Adipocyte (in vitro differentiated cells): ENCODE measurements around the gene ARHGAP8.

Experiments
- DNase-seq: peaks from one replicate; pipeline ENCODE4 v3.0.0-alpha.2; 2015; ENCODE audit warnings: low read depth
- H3K27me3 ChIP-seq: replicated peaks from 2 replicates; pipeline ENCODE4 v1.7.0; 2013; ENCODE audit warnings: mild to moderate bottlenecking, low read length, moderate library complexity; ENCODE audit not compliant: control insufficient read depth, insufficient read depth
- H3K36me3 ChIP-seq: 2 replicates; pipeline ENCODE4 v1.7.0; 2013; ENCODE audit warnings: low read length, mild to moderate bottlenecking, moderate library complexity; ENCODE audit not compliant: control insufficient read depth, insufficient read depth, severe bottlenecking
- H3K4me1 ChIP-seq: 2 replicates; pipeline ENCODE4 v1.7.0; 2013; ENCODE audit warnings: mild to moderate bottlenecking, low read length, moderate library complexity; ENCODE audit not compliant: control insufficient read depth, insufficient read depth
- H3K4me3 ChIP-seq: 2 replicates; pipeline ENCODE4 v1.7.0; 2013; ENCODE audit warnings: mild to moderate bottlenecking, low read length, moderate library complexity
- H3K9ac ChIP-seq: 2 replicates; pipeline ENCODE4 v1.7.0; 2013; ENCODE audit warnings: mild to moderate bottlenecking, low read length, moderate library complexity
- H3K9me3 ChIP-seq: 2 replicates; pipeline ENCODE4 v1.7.0; 2013; ENCODE audit warnings: mild to moderate bottlenecking, low read length, moderate library complexity; ENCODE audit not compliant: control insufficient read depth

ARHGAP8 gene

GRCh38 chr22:44878483-44879300, 126.3 kb downstream of the ARHGAP8 start:
- peaks cover 18% of the 10 kb centered on the region for H3K9me3 ChIP-seq
- H3K9ac ChIP-seq = no peak overlapping the region
- H3K27me3 ChIP-seq = no peaks in the 10 kb centered on the region
- H3K36me3 ChIP-seq = no peaks in the 10 kb centered on the region
- no peak overlapping the region for H3K4me3 ChIP-seq
- DNase-seq = no peak
- H3K4me1 ChIP-seq = no peaks in the 10 kb centered on the region

DNA sequence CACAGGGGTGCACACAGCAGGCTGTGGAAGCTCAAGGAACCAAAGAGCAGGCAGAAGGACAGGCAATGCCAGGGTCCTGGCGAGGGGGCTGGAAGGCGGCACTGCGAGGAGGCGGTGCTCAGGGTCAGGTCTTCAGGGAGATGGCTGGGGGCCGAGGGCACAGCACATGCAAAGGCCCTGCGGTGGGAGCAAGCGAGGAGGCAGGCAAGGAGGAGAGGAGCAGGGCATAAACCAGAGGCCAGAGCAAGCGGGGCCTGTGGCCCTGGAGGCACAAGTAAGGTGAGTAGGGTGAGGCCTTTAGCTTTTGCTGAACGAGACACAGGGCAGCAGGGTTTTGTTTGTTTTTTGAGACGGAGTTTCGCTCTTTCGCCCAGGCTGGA, 126.9 kb downstream of the ARHGAP8 start:
- Histone ChIP-seq H3K27me3 (no peaks in the 10 kb centered on the region), H3K9ac (no peak overlapping the region), H3K36me3 (no peaks in the 10 kb centered on the region), H3K9me3 (peaks cover 18% of the 10 kb centered on the region), H3K4me1 (no peaks in the 10 kb centered on the region), H3K4me3 (no peak overlapping the region)
- DNase-seq = no peak

GRCh38 chr22:44880610-44881290, 128.4 kb downstream of the ARHGAP8 start:
- H3K4me3 ChIP-seq = no peak overlapping the region
- no peaks in the 10 kb centered on the region for H3K27me3 ChIP-seq
- no peak overlapping the region for H3K9ac ChIP-seq
- no peak for DNase-seq
- peaks cover 18% of the 10 kb centered on the region for H3K9me3 ChIP-seq
- H3K36me3 ChIP-seq = no peaks in the 10 kb centered on the region
- H3K4me1 ChIP-seq = no peaks in the 10 kb centered on the region

DNA sequence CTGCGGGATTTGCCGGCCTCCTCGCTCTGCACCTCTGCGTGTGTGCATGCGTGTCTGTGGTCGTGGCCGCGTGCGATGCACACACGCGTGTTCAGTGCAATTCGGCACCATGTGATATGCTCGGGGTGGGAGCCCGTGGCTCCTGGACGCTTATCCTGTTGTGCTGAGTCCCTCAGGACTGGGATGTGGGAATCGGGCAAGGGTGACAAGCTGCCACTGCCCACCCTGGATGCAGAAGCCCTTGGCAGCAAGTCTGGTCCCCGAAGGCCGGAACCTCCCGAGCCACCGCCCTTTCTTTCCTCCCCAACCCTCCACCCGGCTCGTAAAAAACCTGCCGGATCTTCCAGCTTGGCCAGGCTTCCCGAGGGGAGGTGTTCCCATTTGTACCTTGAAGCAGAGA, 129.2 kb downstream of the ARHGAP8 start:
- no peaks in the 10 kb centered on the region for H3K36me3 ChIP-seq
- no peaks in the 10 kb centered on the region for H3K4me1 ChIP-seq
- H3K9ac ChIP-seq = no peak overlapping the region
- H3K9me3 ChIP-seq = peaks cover 12% of the 10 kb centered on the region
- no peaks in the 10 kb centered on the region for H3K27me3 ChIP-seq
- no peak overlapping the region for H3K4me3 ChIP-seq
- no peak for DNase-seq

- no peak overlapping the region for H3K9ac ChIP-seq
Measured at GRCh38 chr22:44882226-44882905, 130.0 kb downstream of the ARHGAP8 start.

GRCh38 chr22:44883011-44883421, 130.6 kb downstream of the ARHGAP8 start:
- H3K9ac ChIP-seq = no peak overlapping the region
- DNase-seq = no peak
- H3K36me3 ChIP-seq = no peaks in the 10 kb centered on the region
- H3K4me1 ChIP-seq = no peaks in the 10 kb centered on the region
- no peak overlapping the region for H3K4me3 ChIP-seq
- peaks cover 4% of the 10 kb centered on the region for H3K27me3 ChIP-seq
- H3K9me3 ChIP-seq = peaks cover under 1% of the 10 kb centered on the region

More at GRCh38 chr22:44882226-44882905, 130.0 kb downstream of the ARHGAP8 start:
- H3K27me3 ChIP-seq = no peaks in the 10 kb centered on the region
- peaks cover 4% of the 10 kb centered on the region for H3K9me3 ChIP-seq
- no peak for DNase-seq
- H3K36me3 ChIP-seq = no peaks in the 10 kb centered on the region
- H3K4me3 ChIP-seq = no peak overlapping the region
- no peaks in the 10 kb centered on the region for H3K4me1 ChIP-seq

DNA sequence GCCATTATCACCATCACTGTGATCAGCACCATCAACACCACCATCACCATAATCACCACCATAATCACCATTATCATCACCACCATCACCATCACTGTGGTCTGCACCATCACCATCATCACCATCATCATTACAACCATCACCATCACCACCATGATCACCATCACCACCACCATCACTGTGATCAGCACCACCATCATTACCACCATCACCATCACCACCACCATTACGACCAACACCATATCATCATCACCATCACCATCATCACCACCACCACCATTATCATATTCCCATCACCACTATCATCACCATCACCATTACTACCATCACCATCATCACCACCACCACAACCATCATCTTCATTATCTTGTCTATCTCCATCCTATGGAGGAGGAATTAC, 132.2 kb downstream of the ARHGAP8 start:
- Histone ChIP-seq H3K9ac (no peak overlapping the region), H3K4me3 (no peak overlapping the region), H3K36me3 (no peaks in the 10 kb centered on the region), H3K27me3 (peaks cover 5% of the 10 kb centered on the region), H3K4me1 (no peaks in the 10 kb centered on the region), H3K9me3 (no peaks in the 10 kb centered on the region)
- DNase-seq = no peak

DNA sequence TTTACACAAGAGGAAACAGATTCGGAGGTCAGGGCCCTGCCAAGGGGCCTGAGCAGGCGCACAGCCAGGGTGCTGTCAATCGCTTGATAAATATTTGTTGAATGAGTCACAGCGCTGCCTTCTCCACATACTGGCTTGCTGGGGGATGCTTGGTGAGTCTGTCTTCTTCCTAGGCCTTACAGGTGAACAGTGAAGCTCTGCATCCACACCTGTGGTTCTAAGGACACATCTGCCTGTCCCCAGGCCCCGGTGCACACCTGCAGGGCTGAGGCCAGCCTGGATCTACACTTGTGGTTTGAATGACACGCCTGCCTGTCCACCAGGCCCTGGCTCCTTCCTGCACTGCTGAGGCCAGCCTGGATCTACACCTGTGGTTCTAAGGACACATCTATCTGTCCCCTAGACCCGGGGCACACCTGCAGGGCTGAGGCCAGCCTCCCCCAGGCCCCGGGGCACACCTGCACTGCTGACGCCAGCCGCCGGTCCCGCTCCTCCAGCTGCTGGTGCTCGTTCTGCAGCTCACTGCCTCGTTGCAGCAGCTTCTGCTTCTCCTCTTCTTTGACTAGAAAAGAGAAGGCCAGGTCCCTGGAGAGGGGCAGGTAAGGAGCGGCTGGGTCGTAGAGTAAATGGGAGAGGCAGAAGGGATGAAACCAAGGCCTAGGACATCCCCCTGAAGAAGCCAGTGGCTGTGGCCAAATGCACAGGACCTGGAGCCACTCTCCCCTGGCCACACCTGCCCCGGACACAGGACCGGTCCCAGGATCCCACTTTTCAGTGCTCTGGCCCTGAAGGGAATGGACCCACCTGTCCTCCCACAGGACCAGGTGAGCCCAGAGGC, 132.8 kb downstream of the ARHGAP8 start:
- no peak for DNase-seq
- Histone ChIP-seq H3K36me3 (no peaks in the 10 kb centered on the region), H3K9ac (no peak overlapping the region), H3K9me3 (no peaks in the 10 kb centered on the region), H3K4me1 (no peaks in the 10 kb centered on the region), H3K27me3 (peaks cover 5% of the 10 kb centered on the region), H3K4me3 (no peak overlapping the region)

DNA sequence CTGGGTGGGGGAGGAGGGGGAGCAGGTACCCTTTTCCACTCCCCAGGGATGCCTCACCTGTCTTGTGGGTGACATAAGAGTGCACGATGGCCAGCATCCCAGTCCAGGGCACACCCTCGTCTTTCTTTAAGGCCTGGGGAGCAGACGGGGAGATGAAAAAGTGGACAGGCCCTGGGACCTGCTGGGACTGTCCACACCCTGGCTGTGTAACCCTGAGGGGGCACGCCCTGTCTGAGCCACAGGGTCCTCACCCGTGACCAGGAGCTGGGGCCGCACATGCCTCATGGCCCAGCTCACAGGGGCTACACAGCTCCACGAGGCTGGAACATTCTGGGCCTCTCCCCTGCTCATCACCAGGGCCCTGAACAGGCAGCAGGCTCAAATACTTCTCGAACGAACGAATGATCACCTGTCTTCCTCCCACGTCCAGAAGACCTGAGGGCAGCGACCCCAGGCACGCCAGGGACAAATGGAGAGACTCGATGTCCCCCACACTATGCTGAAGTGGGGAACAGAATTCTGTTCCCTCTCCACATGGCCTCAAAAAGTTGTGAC, 133.5 kb downstream of the ARHGAP8 start:
- H3K4me1 ChIP-seq = no peaks in the 10 kb centered on the region
- H3K36me3 ChIP-seq = no peaks in the 10 kb centered on the region
- peaks cover 9% of the 10 kb centered on the region for H3K27me3 ChIP-seq
- H3K4me3 ChIP-seq = no peak overlapping the region
- DNase-seq = no peak
- H3K9ac ChIP-seq = no peak overlapping the region
- no peaks in the 10 kb centered on the region for H3K9me3 ChIP-seq

DNA sequence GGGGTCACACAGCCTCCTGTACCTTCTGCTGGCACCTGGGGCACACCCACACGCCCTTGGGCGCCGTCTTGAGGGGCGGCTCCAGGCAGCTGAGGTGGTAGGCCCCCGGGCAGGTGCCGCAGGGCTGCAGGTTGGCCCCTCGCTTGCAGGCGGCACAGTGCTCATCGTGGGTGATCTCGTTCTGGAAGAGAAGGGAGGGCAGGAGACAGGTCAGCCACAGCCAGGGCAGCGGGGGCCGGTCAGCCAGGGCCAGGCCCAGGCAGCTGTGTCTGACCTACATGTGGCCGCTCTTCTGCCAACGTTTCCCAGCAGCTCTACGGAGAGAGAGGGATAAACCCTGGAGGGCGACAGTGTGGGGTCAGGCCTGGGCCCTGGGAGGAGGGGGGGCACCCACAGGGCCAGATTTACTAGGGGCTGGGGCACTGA, 135.6 kb downstream of the ARHGAP8 start:
- Histone ChIP-seq H3K36me3 (no peaks in the 10 kb centered on the region), H3K9ac (no peak overlapping the region), H3K27me3 (peaks cover 16% of the 10 kb centered on the region), H3K9me3 (no peaks in the 10 kb centered on the region), H3K4me1 (no peaks in the 10 kb centered on the region), H3K4me3 (no peak overlapping the region)
- no peak for DNase-seq
